Measurements from ENCODE around the gene PARN. TPM values are rescaled to one million over a fixed set of nuclear protein-coding genes. Genes with fewer than 3 reads are reported as not detected.

PARN gene
- total and polyA plus RNA-seq, 7 donors = 10.3 to 20.9 (median 14.1) TPM

- H3K4me3 ChIP-seq = no peak overlapping the region
- H3K27me3 ChIP-seq (ENCODE audit: insufficient read depth in 3 of 3, low read length in 2 of 3) = no peaks in the 10 kb centered on the region
- DNase-seq = no peak
- ATAC-seq = no peak
- H3K4me1 ChIP-seq = no peaks in the 10 kb centered on the region
- intact Hi-C loops (cut with DNase I) = no loop called here
- H3K27ac ChIP-seq = no peak overlapping the region
- TF ChIP-seq, protein P1, sequence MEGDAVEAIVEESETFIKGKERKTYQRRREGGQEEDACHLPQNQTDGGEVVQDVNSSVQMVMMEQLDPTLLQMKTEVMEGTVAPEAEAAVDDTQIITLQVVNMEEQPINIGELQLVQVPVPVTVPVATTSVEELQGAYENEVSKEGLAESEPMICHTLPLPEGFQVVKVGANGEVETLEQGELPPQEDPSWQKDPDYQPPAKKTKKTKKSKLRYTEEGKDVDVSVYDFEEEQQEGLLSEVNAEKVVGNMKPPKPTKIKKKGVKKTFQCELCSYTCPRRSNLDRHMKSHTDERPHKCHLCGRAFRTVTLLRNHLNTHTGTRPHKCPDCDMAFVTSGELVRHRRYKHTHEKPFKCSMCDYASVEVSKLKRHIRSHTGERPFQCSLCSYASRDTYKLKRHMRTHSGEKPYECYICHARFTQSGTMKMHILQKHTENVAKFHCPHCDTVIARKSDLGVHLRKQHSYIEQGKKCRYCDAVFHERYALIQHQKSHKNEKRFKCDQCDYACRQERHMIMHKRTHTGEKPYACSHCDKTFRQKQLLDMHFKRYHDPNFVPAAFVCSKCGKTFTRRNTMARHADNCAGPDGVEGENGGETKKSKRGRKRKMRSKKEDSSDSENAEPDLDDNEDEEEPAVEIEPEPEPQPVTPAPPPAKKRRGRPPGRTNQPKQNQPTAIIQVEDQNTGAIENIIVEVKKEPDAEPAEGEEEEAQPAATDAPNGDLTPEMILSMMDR (IDR thresholded peaks at IDR 0.05) = no peak
- no peaks in the 10 kb centered on the region for H3K36me3 ChIP-seq (ENCODE audit: insufficient read depth in 1 of 2, low read depth in 1 of 2)
- WGBS, 3 donors = 69 to 97% (median 78%) methylated on average over 6 of the region's 6 CpGs
- H3K9me3 ChIP-seq = no peaks in the 10 kb centered on the region
Measured at GRCh38 chr16:14450846-14451245, 179.2 kb downstream of the PARN start.

- no peaks in the 10 kb centered on the region for H3K4me1 ChIP-seq
- no peaks in the 10 kb centered on the region for H3K27me3 ChIP-seq (ENCODE audit: insufficient read depth in 3 of 3, low read length in 2 of 3)
- no peaks in the 10 kb centered on the region for H3K9me3 ChIP-seq
- ATAC-seq (no peak), DNase-seq (no peak)
- no peak overlapping the region for H3K27ac ChIP-seq
- H3K36me3 ChIP-seq (ENCODE audit: insufficient read depth in 1 of 2, low read depth in 1 of 2) = no peaks in the 10 kb centered on the region
- 92 to 96% (median 94%) methylated on average over 4 of the region's 4 CpGs for WGBS, 3 donors
- TF ChIP-seq, protein P1 (IDR thresholded peaks at IDR 0.05) = no peak
- no peak overlapping the region for H3K4me3 ChIP-seq
- intact Hi-C loops (cut with DNase I) = loop anchor here in 1 of 2 donors (5.0 kb wide), 1 partner anchor 37 kb away; no protein-coding TSS in a partner anchor
Measured at GRCh38 chr16:14449790-14450480, 180.1 kb downstream of the PARN start.

DNA sequence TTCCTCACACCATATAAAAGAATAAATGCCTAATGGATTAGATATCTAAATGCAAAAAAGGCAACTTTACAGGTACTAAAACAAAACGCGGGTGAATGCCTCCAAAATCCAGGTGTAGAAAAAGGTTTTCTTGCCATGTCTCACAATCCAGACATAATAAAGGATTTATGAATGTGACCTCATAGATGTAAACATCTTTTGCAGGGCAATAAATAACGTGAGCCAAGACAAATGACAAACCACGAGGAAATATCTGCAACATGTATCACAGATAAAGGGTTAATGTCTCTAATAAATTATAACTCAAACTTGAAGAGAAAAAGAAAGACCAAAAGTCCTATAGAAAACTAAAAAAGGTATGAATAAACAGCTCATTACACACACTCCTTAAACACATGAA is 180.7 kb downstream of the PARN start:
- no peaks in the 10 kb centered on the region for H3K4me1 ChIP-seq
- 84 to 92% (median 89%) methylated on average over 4 of the region's 4 CpGs for WGBS, 3 donors
- H3K27me3 ChIP-seq (ENCODE audit: insufficient read depth in 3 of 3, low read length in 2 of 3) = no peaks in the 10 kb centered on the region
- H3K4me3 ChIP-seq = no peak overlapping the region
- TF ChIP-seq, protein P1 (IDR thresholded peaks at IDR 0.05) = no peak
- no peak for DNase-seq
- ATAC-seq = no peak
- no peaks in the 10 kb centered on the region for H3K36me3 ChIP-seq (ENCODE audit: insufficient read depth in 1 of 2, low read depth in 1 of 2)
- intact Hi-C loops (cut with DNase I) = loop anchor here in 1 of 2 donors (5.0 kb wide), 1 partner anchor 38 kb away; no protein-coding TSS in a partner anchor
- no peaks in the 10 kb centered on the region for H3K9me3 ChIP-seq
- no peak overlapping the region for H3K27ac ChIP-seq

GRCh38 chr16:14448879-14449278 is 181.2 kb downstream of the PARN start:
- TF ChIP-seq, protein P1 (IDR thresholded peaks at IDR 0.05) = no peak
- Histone ChIP-seq H3K4me3 (no peak overlapping the region), H3K27me3 (ENCODE audit: insufficient read depth in 3 of 3, low read length in 2 of 3) (no peaks in the 10 kb centered on the region), H3K9me3 (no peaks in the 10 kb centered on the region), H3K36me3 (ENCODE audit: insufficient read depth in 1 of 2, low read depth in 1 of 2) (no peaks in the 10 kb centered on the region), H3K27ac (no peak overlapping the region), H3K4me1 (no peaks in the 10 kb centered on the region)
- 90 to 93% (median 91%) methylated on average over 5 of the region's 5 CpGs for WGBS, 3 donors
- intact Hi-C loops (cut with DNase I) = loop anchor here in 1 of 2 donors (5.0 kb wide), 1 partner anchor 38 kb away; no protein-coding TSS in a partner anchor
- ATAC-seq = no peak
- no peak for DNase-seq

Measured in psoas muscle (tissue), 8 donors.